Right lobe of liver (tissue), 6 donors: ENCODE data around the gene ARHGAP44. TPM values are rescaled to one million over a fixed set of nuclear protein-coding genes. Genes with fewer than 3 reads are reported as not detected.

Experiments
- ATAC-seq, 4 donors: fragments of 200-7000 bp; cut with Tn5 transposase; one replicate each; pipeline ENCODE4 v1.9.1; 2020; ENCODE audit warnings: mild to moderate bottlenecking in 4 of 4, moderate library complexity in 4 of 4
- DNase-seq, 3 donors: peaks; one replicate each; pipeline ENCODE4 v3.0.0-alpha.2; 2020
- H3K27ac ChIP-seq, 3 donors: fragments of 200-600 bp; one replicate each; pipeline ENCODE4 v1.8.0; 2022
- H3K27me3 ChIP-seq, 2 donors: fragments of 200-600 bp; one replicate each; pipeline ENCODE4 v1.8.0; 2022
- H3K36me3 ChIP-seq, 4 donors: fragments of 200-600 bp; sonication (generic) in 1 of 4; one replicate each; pipeline versions ENCODE4 v1.5.1 to v1.8.0; 2017 to 2022; ENCODE audit warnings: control low read depth in 1 of 4
- H3K4me1 ChIP-seq, 4 donors: fragments of 200-600 bp; sonication (generic) in 1 of 4; one replicate each; pipeline versions ENCODE4 v1.5.1 to v1.8.0; 2017 to 2022; ENCODE audit warnings: control low read depth in 1 of 4
- H3K4me3 ChIP-seq, 3 donors: fragments of 200-600 bp; one replicate each; pipeline ENCODE4 v1.8.0; 2022
- H3K9me3 ChIP-seq, 4 donors: fragments of 200-600 bp; sonication (generic) in 1 of 4; one replicate each; pipeline versions ENCODE4 v1.5.1 to v1.8.0; 2017 to 2022; ENCODE audit warnings: control low read depth in 1 of 4
- POLR2A ChIP-seq: fragments of 450-650 bp; IDR thresholded peaks from one replicate; pipeline ENCODE4 v1.6.1; 2017; ENCODE audit warnings: antibody characterized with exemption, mild to moderate bottlenecking
- WGBS: methylation state at CpG from one replicate; pipeline ENCODE4 v1.1.6; 2018; ENCODE audit warnings: low coverage, low lambda C conversion rate; ENCODE audit not compliant: insufficient coverage; ENCODE audit errors: missing lambda C conversion rate; 5-methylcytosine and 5-hydroxymethylcytosine counted together
- intact Hi-C, 2 donors: fragments of 100-400 bp; cut with DNase I; formaldehyde crosslinking; loops; one replicate each; pipeline versions ENCODE4 v1.11.2 to v1.14.1; 2022
- total RNA-seq, 6 experiments: library from RNA; depleted of rRNA in 2 of 6; stranded (reverse); fragments of >200 nt in 2 of 6; fragmentation: NEBNext Ultra II Directional in 3 of 6; extraction: Animal tissue kit (Norgen Biotek cat#: 25700) in 3 of 6; gene quantifications; one replicate each; pipeline versions ENCODE4 v1.1.0 to v1.2.4, GENCODE V29; 2016 to 2023
- TF ChIP-seq, protein P1 (sequence below), 4 donors: fragments of 200-600 bp in 3 of 4; fragments of 450-650 bp in 1 of 4; IDR thresholded peaks; one replicate each; pipeline versions ENCODE4 v1.5.1 to v1.8.0; 2016 to 2022; ENCODE audit warnings: antibody characterized with exemption in 4 of 4, mild to moderate bottlenecking in 2 of 4
- donor health status: DM: no; HTN: yes; CAD: no.
- donor health status: DM: no; HTN: no; CAD: no.
- donor health status: DM: no; HTN: no; CAD: no.
- donor health status: DM: no; HTN: yes; CAD: no.
- donor health status: DM: no; HTN: yes; CAD: no.

The ARHGAP44 gene
- total RNA-seq, 6 experiments from 2014 or later, result 0.49 to 1.1 (median 0.63) TPM

DNA sequence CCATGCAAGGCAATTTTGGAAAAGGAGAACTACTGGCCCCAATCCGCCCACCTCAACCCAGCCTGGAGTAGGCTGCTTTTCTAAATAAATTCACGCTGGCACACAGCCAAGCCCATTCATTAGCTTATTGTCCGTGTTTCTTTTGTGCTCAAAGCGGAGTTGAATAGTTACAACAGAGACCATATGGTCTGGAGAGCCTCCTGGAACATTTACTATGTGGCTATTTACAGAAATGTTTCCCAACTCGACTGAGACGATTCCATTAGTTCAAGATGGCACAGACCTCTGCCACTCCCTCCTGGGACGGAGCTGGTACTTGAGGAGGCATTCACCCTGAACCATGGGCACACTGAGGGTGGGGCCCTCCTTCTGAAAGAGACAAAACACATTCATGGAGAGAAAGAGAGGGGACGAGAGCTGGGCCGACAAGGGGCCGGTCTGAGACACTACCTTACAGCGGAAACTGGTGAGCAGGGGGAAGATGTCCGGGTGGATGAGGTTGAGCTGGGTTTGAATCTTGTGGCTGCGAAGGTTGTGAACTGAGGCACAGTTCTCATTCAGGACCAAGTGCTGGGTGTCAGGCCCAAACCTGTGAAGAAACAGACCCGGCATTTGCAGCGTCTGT, 212.8 kb downstream of the ARHGAP44 start:
- intact Hi-C loops, result loop anchor here (5.0 to 10.0 kb wide), 2 partner anchors 75 to 77 kb away; no protein-coding TSS in a partner anchor
- peaks cover 4 to 89% (median 38%) of the 10 kb centered on the region in 4 donors for H3K36me3 ChIP-seq
- no peaks in the 10 kb centered on the region for H3K4me1 ChIP-seq
- DNase-seq (no peak), ATAC-seq (no peak)
- H3K27ac ChIP-seq, result no peak overlapping the region
- no peak overlapping the region for H3K4me3 ChIP-seq
- 75% methylated on average over 15 of the region's 15 CpGs for WGBS
- TF ChIP-seq, protein P1, sequence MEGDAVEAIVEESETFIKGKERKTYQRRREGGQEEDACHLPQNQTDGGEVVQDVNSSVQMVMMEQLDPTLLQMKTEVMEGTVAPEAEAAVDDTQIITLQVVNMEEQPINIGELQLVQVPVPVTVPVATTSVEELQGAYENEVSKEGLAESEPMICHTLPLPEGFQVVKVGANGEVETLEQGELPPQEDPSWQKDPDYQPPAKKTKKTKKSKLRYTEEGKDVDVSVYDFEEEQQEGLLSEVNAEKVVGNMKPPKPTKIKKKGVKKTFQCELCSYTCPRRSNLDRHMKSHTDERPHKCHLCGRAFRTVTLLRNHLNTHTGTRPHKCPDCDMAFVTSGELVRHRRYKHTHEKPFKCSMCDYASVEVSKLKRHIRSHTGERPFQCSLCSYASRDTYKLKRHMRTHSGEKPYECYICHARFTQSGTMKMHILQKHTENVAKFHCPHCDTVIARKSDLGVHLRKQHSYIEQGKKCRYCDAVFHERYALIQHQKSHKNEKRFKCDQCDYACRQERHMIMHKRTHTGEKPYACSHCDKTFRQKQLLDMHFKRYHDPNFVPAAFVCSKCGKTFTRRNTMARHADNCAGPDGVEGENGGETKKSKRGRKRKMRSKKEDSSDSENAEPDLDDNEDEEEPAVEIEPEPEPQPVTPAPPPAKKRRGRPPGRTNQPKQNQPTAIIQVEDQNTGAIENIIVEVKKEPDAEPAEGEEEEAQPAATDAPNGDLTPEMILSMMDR (IDR thresholded peaks at IDR 0.05), result no peak
- no peak for TF ChIP-seq POLR2A
- H3K27me3 ChIP-seq, result no peaks in the 10 kb centered on the region
- H3K9me3 ChIP-seq, result no peaks in the 10 kb centered on the region

DNA sequence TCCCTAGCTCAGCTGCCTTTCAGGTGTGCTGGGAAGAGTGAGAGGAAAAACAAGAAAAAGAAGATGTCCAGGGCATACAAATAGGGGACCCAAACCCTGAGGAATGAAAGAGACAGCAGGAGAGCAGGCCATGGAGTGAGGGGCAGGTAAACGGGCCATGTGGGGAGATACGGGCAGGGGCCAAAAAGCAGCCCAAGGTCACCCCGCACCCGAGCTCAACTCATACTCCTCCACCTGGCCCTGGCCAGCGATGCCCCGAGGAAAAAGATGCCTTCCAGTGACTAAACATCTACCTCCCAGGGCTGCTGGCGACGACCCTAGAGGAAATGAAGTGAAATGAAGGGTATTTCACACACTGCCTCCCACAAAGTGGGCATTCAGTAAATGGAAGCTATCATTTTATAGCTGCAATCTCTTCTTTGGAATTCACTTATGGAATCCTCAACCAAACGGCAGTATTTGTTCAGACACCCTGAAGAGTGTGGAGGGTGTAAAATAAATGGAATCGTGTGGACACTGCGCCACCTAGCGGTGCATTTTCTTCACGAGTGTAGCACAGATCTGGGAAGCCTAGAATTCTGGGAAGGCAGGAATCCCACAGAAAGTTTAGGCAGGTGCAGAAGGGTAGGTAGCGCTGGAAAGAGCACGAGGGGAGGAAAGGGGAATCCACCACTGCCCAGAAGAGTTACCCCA, 213.6 kb downstream of the ARHGAP44 start:
- peaks cover 4 to 89% (median 34%) of the 10 kb centered on the region in 4 donors for H3K36me3 ChIP-seq
- no peak overlapping the region for H3K4me3 ChIP-seq
- TF ChIP-seq POLR2A, result no peak
- TF ChIP-seq, protein P1 (IDR thresholded peaks at IDR 0.05), result peak; percentile 83 to 87 (median 85)
- peak; percentile 67 to 75 (median 68) for DNase-seq
- WGBS, result 24% methylated on average over 9 of the region's 15 CpGs
- H3K27me3 ChIP-seq, result no peaks in the 10 kb centered on the region
- no peaks in the 10 kb centered on the region for H3K9me3 ChIP-seq
- no peaks in the 10 kb centered on the region for H3K4me1 ChIP-seq
- H3K27ac ChIP-seq, result no peak overlapping the region
- intact Hi-C loops, result loop anchor here (5.0 to 10.0 kb wide), 2 partner anchors 76 to 78 kb away; no protein-coding TSS in a partner anchor
- ATAC-seq, result peak; percentile 85 to 95 (median 90)

DNA sequence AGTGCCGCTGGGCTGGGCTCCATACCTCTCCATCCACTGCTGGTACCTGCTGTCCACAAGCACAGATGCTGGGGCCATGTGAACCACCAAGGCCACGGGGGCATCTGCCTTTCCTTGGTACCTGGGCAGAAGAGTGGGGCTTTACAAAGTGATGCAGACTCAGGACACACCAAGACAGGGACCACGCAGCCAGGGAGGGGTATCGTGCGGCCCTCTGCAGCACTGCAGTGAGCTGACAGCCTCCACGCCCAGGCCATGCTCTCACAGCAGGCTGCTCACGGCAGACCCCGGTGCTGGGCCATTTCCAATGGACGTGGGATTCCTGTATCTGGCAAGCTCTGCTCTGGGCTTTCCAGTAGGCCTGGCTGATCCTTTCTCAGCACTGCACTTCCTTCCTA, 214.2 kb downstream of the ARHGAP44 start:
- DNase-seq, result no peak

DNA sequence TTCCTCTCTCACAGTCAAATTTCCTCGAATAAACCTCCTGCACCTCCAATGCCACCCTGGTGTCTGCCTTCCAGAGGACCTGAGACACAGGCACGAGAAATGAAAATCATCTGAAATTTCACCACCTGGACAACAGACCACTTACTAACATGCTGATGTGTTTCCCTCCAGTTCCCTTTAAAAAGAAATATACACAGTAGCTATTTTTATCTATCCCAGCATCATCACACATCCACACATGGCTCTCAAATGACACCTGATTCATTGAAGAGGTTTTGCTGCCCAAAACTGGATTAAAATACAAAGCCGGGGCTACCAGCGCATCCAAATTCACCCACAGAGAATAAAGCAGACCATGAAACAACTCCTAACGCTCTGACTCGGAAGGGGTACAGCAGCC, 214.6 kb downstream of the ARHGAP44 start:
- no peaks in the 10 kb centered on the region for H3K27me3 ChIP-seq
- H3K36me3 ChIP-seq, result peaks cover 4 to 89% (median 30%) of the 10 kb centered on the region in 4 donors
- H3K9me3 ChIP-seq, result no peaks in the 10 kb centered on the region
- H3K4me1 ChIP-seq, result no peaks in the 10 kb centered on the region
- TF ChIP-seq, protein P1 (IDR thresholded peaks at IDR 0.05), result no peak
- no peak for TF ChIP-seq POLR2A
- H3K4me3 ChIP-seq, result no peak overlapping the region
- intact Hi-C loops, result loop anchor here (5.0 to 10.0 kb wide), 2 partner anchors 77 to 79 kb away; no protein-coding TSS in a partner anchor
- WGBS, result 92% methylated on average over 6 of the region's 6 CpGs
- DNase-seq (no peak), ATAC-seq (no peak)
- H3K27ac ChIP-seq, result no peak overlapping the region

More for the DNA sequence above, 214.2 kb downstream of the ARHGAP44 start:
- Histone ChIP-seq H3K9me3 (no peaks in the 10 kb centered on the region), H3K4me3 (no peak overlapping the region), H3K27me3 (no peaks in the 10 kb centered on the region), H3K27ac (no peak overlapping the region), H3K36me3 (peaks cover 4 to 89% (median 31%) of the 10 kb centered on the region in 4 donors), H3K4me1 (no peaks in the 10 kb centered on the region)
- intact Hi-C loops, result loop anchor here (5.0 to 10.0 kb wide), 2 partner anchors 76 to 79 kb away; no protein-coding TSS in a partner anchor
- ATAC-seq, result peak; percentile 29 to 42 (median 35)
- no peak for TF ChIP-seq POLR2A
- TF ChIP-seq, protein P1 (IDR thresholded peaks at IDR 0.05), result peak in 1 of 4 donors; percentile 4
- WGBS, result 20% methylated on average over 1 of the region's 9 CpGs
